Stimulated activated naive CD8-positive, alpha-beta T cell treated with anti-CD3 and anti-CD28 coated beads, Interleukin-15, amount 100 ng/mL, for 72 hours (primary cell): Measurements from ENCODE around the gene TMEM147.

Experiments used
- ATAC-seq: fragments of 150-1000 bp; cut with Tn5 transposase; 2 replicates; pipeline ENCODE4 v1.10.0; 2021; ENCODE audit warnings: mild to moderate bottlenecking, moderate library complexity
- DNase-seq, 2 donors: peaks; one replicate each; pipeline ENCODE4 v3.0.0; 2021 to 2022
- H3K27ac Mint-ChIP-seq, 2 donors: one replicate each; pipeline ENCODE4 v1.8.0; 2022; ENCODE audit warnings: mild to moderate bottlenecking in 2 of 2, mixed read lengths in 2 of 2, moderate library complexity in 2 of 2
- H3K27me3 Mint-ChIP-seq: one replicate; pipeline ENCODE4 v1.8.0; 2022; ENCODE audit warnings: mixed read lengths
- H3K4me1 Mint-ChIP-seq: one replicate; pipeline ENCODE4 v1.8.0; 2022; ENCODE audit warnings: mild to moderate bottlenecking, mixed read lengths
- H3K4me3 Mint-ChIP-seq, 2 donors: one replicate each; pipeline ENCODE4 v1.8.0; 2022; ENCODE audit warnings: mild to moderate bottlenecking in 2 of 2, mixed read lengths in 2 of 2, moderate library complexity in 1 of 2
- H3K9me3 Mint-ChIP-seq, 2 donors: one replicate each; pipeline ENCODE4 v1.8.0; 2022; ENCODE audit warnings: mixed read lengths in 2 of 2

Gene TMEM147

DNA sequence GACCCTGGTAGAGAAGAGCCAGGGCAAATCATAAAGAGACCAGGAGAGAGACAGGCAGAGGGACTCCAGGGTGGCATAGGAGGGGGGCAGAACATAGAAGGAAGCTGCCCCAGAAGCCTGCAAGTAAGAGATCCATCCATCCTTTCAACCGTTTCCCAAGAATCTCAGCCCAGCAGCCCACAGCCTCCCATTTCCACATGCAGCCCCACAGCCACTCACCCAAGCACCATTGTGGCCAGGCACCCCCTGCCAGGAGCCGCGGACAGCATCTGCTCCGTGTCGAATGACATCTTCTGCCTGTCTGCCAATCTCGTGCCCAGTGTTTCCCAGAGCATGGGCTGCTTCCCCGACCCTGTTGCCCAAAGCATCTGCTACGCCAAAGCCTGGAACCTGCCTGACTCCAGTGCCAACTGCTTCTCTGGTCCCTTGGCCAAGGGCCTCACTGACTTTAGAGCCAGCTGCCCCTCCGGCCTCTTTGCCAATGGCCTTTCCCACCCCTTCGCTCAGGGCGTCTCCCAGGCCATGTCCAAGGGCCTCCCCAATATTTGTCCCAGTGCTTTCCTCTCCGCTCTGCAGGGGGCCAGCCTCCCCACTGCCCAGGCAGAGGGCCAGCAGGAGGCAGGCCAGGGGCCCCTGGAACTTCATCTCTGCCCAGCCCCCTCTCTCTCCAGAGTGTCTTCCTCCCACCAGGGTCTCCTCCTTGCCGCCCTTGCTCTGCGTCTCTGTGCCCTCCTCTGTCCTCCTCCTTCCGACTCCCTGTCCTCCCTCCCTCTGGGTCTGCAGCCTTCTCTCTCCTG is 32.4 kb upstream of the TMEM147 start:
- no peak for DNase-seq
- ATAC-seq: no peak
- H3K4me1 Mint-ChIP-seq: peaks cover 26% of the 10 kb centered on the region
- no peak overlapping the region for H3K4me3 Mint-ChIP-seq
- no peaks in the 10 kb centered on the region for H3K9me3 Mint-ChIP-seq
- peaks cover 64% of the 10 kb centered on the region for H3K27me3 Mint-ChIP-seq
- no peak overlapping the region for H3K27ac Mint-ChIP-seq

GRCh38 chr19:35513628-35514281 is 31.7 kb upstream of the TMEM147 start, which contains the start of gene DMKN:
Gene DMKN, minus strand, starts transcription at chr19:35513649. Its CDS starts 174 bp downstream, at chr19:35513475.
- DNase-seq (no peak), ATAC-seq (no peak)
- peaks cover 26% of the 10 kb centered on the region for H3K4me1 Mint-ChIP-seq
- H3K27ac Mint-ChIP-seq: no peak within 1 kb of the TSS
- H3K27me3 Mint-ChIP-seq: peaks cover 57% of the 10 kb centered on the region
- no peaks in the 10 kb centered on the region for H3K9me3 Mint-ChIP-seq
- no peak within 1 kb of the TSS for H3K4me3 Mint-ChIP-seq

GRCh38 chr19:35514282-35514809 is 31.1 kb upstream of the TMEM147 start:
- DNase-seq: no peak
- Mint-ChIP-seq H3K4me3 (no peak overlapping the region), H3K27me3 (peaks cover 56% of the 10 kb centered on the region), H3K9me3 (no peaks in the 10 kb centered on the region), H3K27ac (no peak overlapping the region), H3K4me1 (peaks cover 22% of the 10 kb centered on the region)
- ATAC-seq: no peak

GRCh38 chr19:35516310-35516709 is 29.1 kb upstream of the TMEM147 start:
- Mint-ChIP-seq H3K27ac (no peak overlapping the region), H3K4me3 (no peak overlapping the region)
- no peak for ATAC-seq

DNA sequence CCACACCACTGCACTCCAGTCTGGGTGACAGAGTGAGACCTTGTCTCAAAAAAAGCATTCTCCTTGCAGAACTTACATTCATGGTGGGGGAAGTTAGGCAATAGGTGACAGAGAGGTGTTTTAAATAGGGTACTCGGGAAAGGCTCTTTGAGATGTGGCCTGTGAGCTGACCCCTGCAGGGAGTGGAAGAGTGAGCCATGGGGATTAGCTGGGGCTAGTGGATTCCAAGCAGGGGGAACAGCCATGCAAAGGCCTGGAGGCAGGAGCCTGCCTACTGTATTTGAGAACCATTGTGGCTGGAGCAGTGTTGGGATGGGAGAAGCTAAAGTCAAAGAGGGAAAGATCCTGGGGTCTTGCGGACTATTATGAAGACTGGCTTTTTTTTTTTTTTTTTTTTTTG is 28.1 kb upstream of the TMEM147 start:
- no peak for DNase-seq
- no peak overlapping the region for H3K4me3 Mint-ChIP-seq
- no peak for ATAC-seq
- no peaks in the 10 kb centered on the region for H3K9me3 Mint-ChIP-seq
- H3K27ac Mint-ChIP-seq: no peak overlapping the region
- no peaks in the 10 kb centered on the region for H3K4me1 Mint-ChIP-seq
- peaks cover 32% of the 10 kb centered on the region for H3K27me3 Mint-ChIP-seq

More at GRCh38 chr19:35516310-35516709, 29.1 kb upstream of the TMEM147 start:
- Mint-ChIP-seq H3K27me3 (peaks cover 42% of the 10 kb centered on the region), H3K4me1 (peaks cover 2% of the 10 kb centered on the region), H3K9me3 (no peaks in the 10 kb centered on the region)
- no peak for DNase-seq

DNA sequence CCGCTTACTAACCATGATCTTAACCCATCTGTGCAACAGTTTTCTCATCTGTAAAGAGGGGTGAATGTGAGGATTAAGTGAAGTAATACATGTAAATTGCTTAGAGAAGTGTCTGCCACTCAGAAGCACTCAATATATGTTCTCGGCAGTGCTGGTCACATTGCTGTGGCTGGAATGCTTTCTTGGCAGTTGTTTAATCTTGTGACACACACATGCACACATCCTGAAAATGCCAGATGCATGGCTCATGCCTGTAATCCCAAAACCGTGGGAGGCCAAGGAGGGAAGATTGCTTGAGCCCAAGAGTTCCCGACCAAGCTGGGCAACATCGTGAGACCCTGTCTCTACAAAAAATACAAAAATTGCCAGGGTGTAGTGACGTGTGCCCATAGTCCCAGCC is 27.1 kb upstream of the TMEM147 start:
- Mint-ChIP-seq H3K27me3 (peaks cover 22% of the 10 kb centered on the region), H3K4me3 (no peak overlapping the region), H3K9me3 (no peaks in the 10 kb centered on the region), H3K27ac (no peak overlapping the region), H3K4me1 (no peaks in the 10 kb centered on the region)
- no peak for ATAC-seq
- no peak for DNase-seq

DNA sequence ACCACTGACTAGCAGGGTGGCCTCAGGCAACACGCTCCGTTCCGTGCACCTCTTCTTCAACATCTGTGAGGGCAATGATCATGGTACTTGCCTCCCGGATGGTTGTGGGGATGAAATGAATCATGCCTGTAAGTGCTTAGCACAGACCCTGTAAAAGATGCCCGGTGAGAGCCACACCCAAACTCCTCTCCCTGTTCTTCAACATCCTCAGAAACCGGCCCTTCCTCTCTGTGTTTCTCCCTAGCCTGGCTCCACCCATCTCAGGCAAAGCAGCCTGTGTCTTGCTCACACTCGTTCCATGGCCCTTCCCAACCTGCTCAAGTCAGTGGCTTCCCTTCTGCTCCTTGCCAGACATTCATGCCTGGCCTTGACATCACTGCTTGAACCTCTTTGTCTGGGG is 26.1 kb upstream of the TMEM147 start:
- H3K9me3 Mint-ChIP-seq: no peaks in the 10 kb centered on the region
- no peak for ATAC-seq

DNA sequence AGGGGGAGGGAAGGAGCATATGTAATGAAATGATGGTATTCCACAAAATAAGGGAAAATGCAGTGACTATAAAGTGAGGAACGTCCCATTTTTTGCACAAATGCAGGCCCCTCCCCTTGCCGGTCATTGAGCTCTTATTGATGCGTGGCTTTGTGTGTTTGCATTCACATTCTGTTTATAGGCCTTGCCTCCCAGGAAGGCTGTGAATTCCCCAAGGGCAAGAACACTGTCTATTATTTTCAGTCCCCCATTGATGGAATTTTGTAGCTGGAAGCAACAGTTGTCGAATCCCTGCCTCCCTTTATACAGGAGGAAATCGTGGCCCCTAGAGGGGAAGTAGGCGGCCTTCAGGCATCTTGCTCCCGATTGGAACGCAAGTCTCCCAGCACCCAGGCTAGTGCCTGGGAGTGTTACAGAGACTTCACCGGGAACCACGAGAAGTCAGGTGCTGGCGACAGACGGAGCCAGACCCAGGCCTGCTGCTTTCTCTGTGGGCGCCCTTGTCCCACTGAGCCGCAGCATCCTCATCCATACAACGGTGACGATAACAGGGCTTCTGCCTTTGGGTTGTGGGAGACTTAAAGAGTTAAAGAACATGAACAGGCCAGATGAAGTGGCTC is 24.2 kb upstream of the TMEM147 start:
- H3K27me3 Mint-ChIP-seq: peaks cover 10% of the 10 kb centered on the region
- no peaks in the 10 kb centered on the region for H3K4me1 Mint-ChIP-seq
- DNase-seq: no peak
- no peak overlapping the region for H3K4me3 Mint-ChIP-seq
- no peak overlapping the region for H3K27ac Mint-ChIP-seq
- no peaks in the 10 kb centered on the region for H3K9me3 Mint-ChIP-seq
- no peak for ATAC-seq

More for the DNA sequence above, 26.1 kb upstream of the TMEM147 start:
- Mint-ChIP-seq H3K4me3 (no peak overlapping the region), H3K27ac (no peak overlapping the region), H3K4me1 (no peaks in the 10 kb centered on the region), H3K27me3 (peaks cover 12% of the 10 kb centered on the region)
- DNase-seq: no peak

- no peak for ATAC-seq
- Mint-ChIP-seq H3K4me3 (no peak overlapping the region), H3K4me1 (no peaks in the 10 kb centered on the region), H3K27me3 (peaks cover 23% of the 10 kb centered on the region), H3K27ac (no peak overlapping the region), H3K9me3 (no peaks in the 10 kb centered on the region)
- DNase-seq: no peak
Observed at GRCh38 chr19:35522745-35523327, 22.6 kb upstream of the TMEM147 start.

DNA sequence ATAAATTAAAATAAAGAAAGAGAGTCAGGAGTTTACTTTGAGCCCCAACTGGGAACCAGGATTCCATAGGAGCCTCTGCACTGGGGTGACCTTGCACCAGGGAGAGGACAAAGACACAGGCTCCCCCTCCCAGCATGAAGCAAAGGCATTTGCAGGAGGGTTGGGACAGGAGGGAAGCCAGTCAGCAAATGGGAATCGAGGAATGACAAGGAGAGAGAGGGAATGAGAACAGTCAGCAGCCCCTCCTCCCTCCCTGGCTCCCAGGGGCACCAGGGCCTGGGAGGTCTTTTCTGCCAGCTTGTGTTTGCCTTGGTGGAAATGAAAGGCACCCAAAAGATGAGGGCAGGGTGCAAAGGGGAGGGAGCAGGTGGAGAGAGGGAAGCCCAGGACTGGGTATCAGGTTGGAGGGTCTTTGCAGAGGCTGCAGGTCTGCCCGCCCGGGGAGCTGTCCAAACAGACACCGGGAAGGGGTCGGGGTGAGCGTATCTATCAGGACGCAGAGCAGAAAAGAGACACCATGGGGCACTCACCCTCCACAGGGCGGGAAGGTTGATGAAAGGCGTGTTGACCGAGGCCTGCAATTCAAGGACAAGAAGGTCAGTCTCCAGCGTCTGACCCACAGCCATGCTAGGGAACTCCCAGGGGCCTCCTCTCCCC is 21.1 kb upstream of the TMEM147 start:
- no peak overlapping the region for H3K27ac Mint-ChIP-seq
- ATAC-seq (no peak), DNase-seq (no peak)
- H3K4me3 Mint-ChIP-seq: no peak overlapping the region
- H3K9me3 Mint-ChIP-seq: no peaks in the 10 kb centered on the region
- peaks cover 33% of the 10 kb centered on the region for H3K27me3 Mint-ChIP-seq
- H3K4me1 Mint-ChIP-seq: peaks cover 2% of the 10 kb centered on the region

- H3K27me3 Mint-ChIP-seq: peaks cover 42% of the 10 kb centered on the region
- no peak for DNase-seq
- H3K4me3 Mint-ChIP-seq: no peak overlapping the region
- peaks cover 6% of the 10 kb centered on the region for H3K4me1 Mint-ChIP-seq
- H3K27ac Mint-ChIP-seq: no peak overlapping the region
- no peaks in the 10 kb centered on the region for H3K9me3 Mint-ChIP-seq
- ATAC-seq: no peak
Observed at GRCh38 chr19:35525873-35526272, 19.6 kb upstream of the TMEM147 start.

GRCh38 chr19:35528218-35529038 is 17.0 kb upstream of the TMEM147 start, which contains the start of gene SBSN:
Gene SBSN, minus strand, starts transcription at chr19:35528311. Its CDS starts 30 bp downstream, at chr19:35528281.
- ATAC-seq: no peak
- Mint-ChIP-seq H3K4me3 (no peak within 1 kb of the TSS), H3K27ac (peak within 1 kb of the TSS in 1 of 2 donors; percentile 75), H3K9me3 (no peaks in the 10 kb centered on the region), H3K27me3 (peaks cover 61% of the 10 kb centered on the region), H3K4me1 (peaks cover 8% of the 10 kb centered on the region)
- no peak for DNase-seq

GRCh38 chr19:35529241-35530218 is 15.9 kb upstream of the TMEM147 start:
- DNase-seq (no peak), ATAC-seq (no peak)
- no peak overlapping the region for H3K27ac Mint-ChIP-seq
- no peaks in the 10 kb centered on the region for H3K9me3 Mint-ChIP-seq
- no peak overlapping the region for H3K4me3 Mint-ChIP-seq
- peaks cover 19% of the 10 kb centered on the region for H3K4me1 Mint-ChIP-seq
- peaks cover 61% of the 10 kb centered on the region for H3K27me3 Mint-ChIP-seq
